Airway epithelial cell (primary cell): Measurements from ENCODE around the gene GJA8. TPM values are rescaled to one million over a fixed set of nuclear protein-coding genes. Genes with fewer than 3 reads are reported as not detected.

Experiments
- total RNA-seq: library from RNA; depleted of rRNA; stranded (reverse); fragments of >200 nt; gene quantifications from 2 replicates; pipeline ENCODE4 v1.2.3, GENCODE V29; 2015

The GJA8 gene
- total RNA-seq = not detected in 2 replicates

GRCh38 chr1:147902253-147902845, at the start of gene GJA8:
Gene GJA8 (plus strand): TSS chr1:147902795. CDS start chr1:147907956, 5,161 bp downstream.

GRCh38 chr1:147928236-147929132, 25.9 kb downstream of the GJA8 start, which contains the start of gene GPR89B:
Gene GPR89B (plus strand): TSS chr1:147928420. CDS start chr1:147928537, 117 bp downstream.

Other genes starting within 250 kb of the GJA8 start
- 8.0 and 15.4 TPM in 2 replicates for gene ACP6, start 232.3 kb upstream of the GJA8 start, total RNA-seq
- gene GJA5, start 142.2 kb upstream of the GJA8 start, total RNA-seq = 0.07 and 3.0 TPM in 2 replicates
- gene GPR89B, start 25.6 kb downstream of the GJA8 start, total RNA-seq = 6.5 and 14.3 TPM in 2 replicates
- gene NBPF11, start 249.5 kb downstream of the GJA8 start, total RNA-seq = 0.98 and 1.5 TPM in 2 replicates